HepG2 (cell line): Measurements from ENCODE around the gene GPRC5B. TPM values are rescaled to one million over a fixed set of nuclear protein-coding genes. Genes with fewer than 3 reads are reported as not detected.

Experiments used
- ATAC-seq: fragments of 200-7000 bp; cut with Tn5 transposase; 3 replicates; pipeline ENCODE4 v1.9.1; 2020; ENCODE audit warnings: mild to moderate bottlenecking, moderate library complexity
- BruUV-seq: library from RNA; stranded (reverse); fragments of 400-500 nt; replicated peaks from 2 replicates; lab custom pipeline; 2021; lab: Mats Ljungman, UMichigan
- CTCF ChIA-PET: fragments of 300-600 bp; formaldehyde crosslinking; extraction: SDS; loops from one replicate; lab custom pipeline; 2021; ENCODE audit warnings: low total read pairs, inconsistent platforms, low intra/inter-chr PET ratio; lab: Yijun Ruan, JAX
- POLR2A ChIA-PET: fragments of 350-600 bp; sonication (Branson Sonifier 250); formaldehyde crosslinking; loops from one replicate; lab custom pipeline; 2020; ENCODE audit warnings: antibody characterized with exemption, inconsistent platforms; lab: Yijun Ruan, JAX
- DNase-seq: peaks from one replicate; pipeline ENCODE4 v3.0.0-alpha.2; 2015; ENCODE audit warnings: low spot score
- FAIRE-seq: peaks from 3 replicates; lab custom pipeline; 2011; peaks lifted over from hg19 to GRCh38; lab: Jason Lieb, UNC
- H2AFZ ChIP-seq: one replicate; pipeline ENCODE4 v1.6.1; 2011; ENCODE audit warnings: low read length, inconsistent platforms
- H3K27ac ChIP-seq: fragments of 300-600 bp; 3 replicates; pipeline ENCODE4 v1.8.0; 2011; ENCODE audit warnings: mixed run types, mild to moderate bottlenecking, mixed read lengths, low read length, inconsistent platforms; ENCODE audit not compliant: insufficient read depth; ENCODE audit errors: extremely low read length
- H3K27me3 ChIP-seq, 2 experiments: fragments of 200-600 bp in 1 of 2; 2 replicates in 1 of 2; 3 replicates in 1 of 2; pipeline versions ENCODE4 v1.6.0 to v1.8.0; 2011; ENCODE audit warnings: low read length in 2 of 2, mild to moderate bottlenecking in 2 of 2, moderate library complexity in 2 of 2, inconsistent platforms in 1 of 2; ENCODE audit not compliant: insufficient read depth in 2 of 2, control insufficient read depth in 1 of 2
- H3K36me3 ChIP-seq, 2 experiments: fragments of 200-600 bp in 1 of 2; replicated peaks in 1 of 2; 2 replicates in 1 of 2; 3 replicates in 1 of 2; pipeline versions ENCODE4 v1.5.1 to v1.8.0; 2011; ENCODE audit warnings: low read length in 2 of 2, inconsistent platforms in 1 of 2; ENCODE audit not compliant: insufficient read depth in 2 of 2, control insufficient read depth in 1 of 2
- H3K4me1 ChIP-seq: 2 replicates; pipeline ENCODE4 v1.5.1; 2012; ENCODE audit warnings: low read length, inconsistent platforms; ENCODE audit not compliant: insufficient read depth
- H3K4me2 ChIP-seq: 2 replicates; pipeline ENCODE4 v1.6.0; 2011; ENCODE audit warnings: low read depth, low read length, inconsistent platforms
- H3K4me3 ChIP-seq, 3 experiments: fragments of 200-600 bp in 1 of 3; sonication (generic), shearing (Covaris generic) in 1 of 3; replicated peaks in 1 of 3; 2 replicates each; pipeline ENCODE4 v1.5.1; 2011 to 2016; ENCODE audit warnings: low read length in 3 of 3, inconsistent platforms in 2 of 3, low read depth in 2 of 3, mild to moderate bottlenecking in 2 of 3, control low read depth in 1 of 3, mixed read lengths in 1 of 3; ENCODE audit not compliant: insufficient read depth in 1 of 3
- H3K79me2 ChIP-seq: one replicate; pipeline ENCODE4 v1.6.1; 2011; ENCODE audit warnings: low read length, inconsistent platforms; ENCODE audit not compliant: insufficient read depth
- H3K9ac ChIP-seq: 2 replicates; pipeline ENCODE4 v1.6.0; 2011; ENCODE audit warnings: mild to moderate bottlenecking, low read depth, low read length, inconsistent platforms; ENCODE audit not compliant: insufficient read depth
- H3K9me3 ChIP-seq: 2 replicates; pipeline ENCODE4 v1.5.1; 2012; ENCODE audit warnings: mild to moderate bottlenecking, low read length
- H4K20me1 ChIP-seq: 2 replicates; pipeline ENCODE4 v1.6.0; 2011; ENCODE audit warnings: inconsistent platforms, mild to moderate bottlenecking, low read length, moderate library complexity; ENCODE audit not compliant: insufficient read depth
- BRD4 ChIP-seq: sonication (generic); formaldehyde crosslinking; IDR thresholded peaks from 2 replicates; pipeline ENCODE4 v1.4.0; 2020; ENCODE audit warnings: missing genetic modification reagents
- GFI1 ChIP-seq: sonication (generic); formaldehyde crosslinking; IDR thresholded peaks from 2 replicates; pipeline ENCODE4 v1.5.0; 2020; ENCODE audit warnings: missing genetic modification reagents, mild to moderate bottlenecking, borderline replicate concordance
- KDM1A ChIP-seq: IDR thresholded peaks from 2 replicates; pipeline ENCODE4 v1.6.1; 2016; ENCODE audit warnings: missing compliant biosample characterization
- MTA1 ChIP-seq: sonication (generic); formaldehyde crosslinking; IDR thresholded peaks from 2 replicates; pipeline ENCODE4 v1.4.0; 2020; ENCODE audit warnings: missing genetic modification reagents, mild to moderate bottlenecking, borderline replicate concordance
- NPAS2 ChIP-seq: sonication (generic); formaldehyde crosslinking; IDR thresholded peaks from 2 replicates; pipeline ENCODE4 v1.8.0; 2022; ENCODE audit warnings: mild to moderate bottlenecking, missing genetic modification reagents, borderline replicate concordance
- SP2 ChIP-seq: sonication (generic); formaldehyde crosslinking; IDR thresholded peaks from 2 replicates; pipeline ENCODE4 v1.5.1; 2020; ENCODE audit warnings: mild to moderate bottlenecking, missing genetic modification reagents
- SSRP1 ChIP-seq: IDR thresholded peaks from 2 replicates; pipeline ENCODE4 v1.6.1; 2016; ENCODE audit warnings: control low read depth
- ZFY ChIP-seq: sonication (generic); formaldehyde crosslinking; IDR thresholded peaks from 2 replicates; pipeline ENCODE4 v1.4.0; 2020; ENCODE audit warnings: missing genetic modification reagents
- ZNF180 ChIP-seq: sonication (generic); formaldehyde crosslinking; IDR thresholded peaks from 2 replicates; pipeline ENCODE4 v1.4.0; 2020; ENCODE audit warnings: low read depth, missing genetic modification reagents, borderline replicate concordance
- ZNF256 ChIP-seq: sonication (generic); formaldehyde crosslinking; conservative IDR thresholded peaks from 2 replicates; pipeline ENCODE4 v1.4.0; 2020; ENCODE audit warnings: missing genetic modification reagents
- ZNF354B ChIP-seq: sonication (generic); formaldehyde crosslinking; IDR thresholded peaks from 2 replicates; pipeline ENCODE4 v1.8.0; 2022; ENCODE audit warnings: mild to moderate bottlenecking, missing genetic modification reagents
- ZNF598 ChIP-seq: sonication (generic); formaldehyde crosslinking; IDR thresholded peaks from 2 replicates; pipeline ENCODE4 v1.5.1; 2020; ENCODE audit warnings: mild to moderate bottlenecking, missing genetic modification reagents, borderline replicate concordance
- ZNF768 ChIP-seq: sonication (generic); formaldehyde crosslinking; IDR thresholded peaks from 2 replicates; pipeline ENCODE4 v1.4.0; 2020; ENCODE audit warnings: missing genetic modification reagents
- WGBS: methylation state at CpG from one replicate; pipeline ENCODE4 v1.1.6; 2017; ENCODE audit warnings: low lambda C conversion rate; 5-methylcytosine and 5-hydroxymethylcytosine counted together
- in situ Hi-C: cut with HindIII; loops from 2 replicates; pipeline ENCODE4 v1.10.0; 2017; ENCODE audit warnings: low pct_unique_long_range_greater_than_20kb; ENCODE audit not compliant: extremely low pct_ligation_motif_present
- intact Hi-C: fragments of 100-400 bp; cut with micrococcal nuclease; formaldehyde crosslinking; loops from one replicate; pipeline ENCODE4 v1.10.0; 2022; ENCODE audit not compliant: unreplicated experiment
- polyA plus RNA-seq, 8 experiments: library from polyadenylated mRNA; depleted of rRNA in 3 of 8; stranded (reverse) in 7 of 8; unstranded in 1 of 8; fragments of >200 nt; fragmentation: Illumina TruSeq in 4 of 8; extraction: Trizol in 4 of 8; gene quantifications; 2 replicates each; pipeline versions ENCODE4 v1.2.1 to v1.2.3, GENCODE V29; 2011 to 2016; ENCODE audit warnings: low read depth in 4 of 8, missing spikeins in 1 of 8, mixed read lengths in 1 of 8; ENCODE audit not compliant: insufficient read depth in 1 of 8
- total RNA-seq, 5 experiments: library from RNA; depleted of rRNA; stranded (reverse); fragments of >200 nt; fragmentation: Illumina TruSeq; extraction: Trizol; gene quantifications; 2 replicates each; pipeline ENCODE4 v1.2.3, GENCODE V29; 2016; ENCODE audit warnings: low read depth in 1 of 5
- TF ChIP-seq, protein P1 (sequence below): sonication (generic); formaldehyde crosslinking; IDR thresholded peaks from 2 replicates; pipeline ENCODE4 v1.5.1; 2020; ENCODE audit warnings: missing genetic modification reagents, mild to moderate bottlenecking, borderline replicate concordance
- TF ChIP-seq, protein P2 (sequence below): IDR thresholded peaks from 2 replicates; pipeline ENCODE4 v1.4.0; 2020; ENCODE audit warnings: mild to moderate bottlenecking, missing genetic modification reagents

Gene GPRC5B
- total and polyA plus RNA-seq, 2 of the 13 experiments (the other 11 are each of a cell fraction or from before 2014, with no cell fraction given) = 0.46 to 0.53 TPM

DNA sequence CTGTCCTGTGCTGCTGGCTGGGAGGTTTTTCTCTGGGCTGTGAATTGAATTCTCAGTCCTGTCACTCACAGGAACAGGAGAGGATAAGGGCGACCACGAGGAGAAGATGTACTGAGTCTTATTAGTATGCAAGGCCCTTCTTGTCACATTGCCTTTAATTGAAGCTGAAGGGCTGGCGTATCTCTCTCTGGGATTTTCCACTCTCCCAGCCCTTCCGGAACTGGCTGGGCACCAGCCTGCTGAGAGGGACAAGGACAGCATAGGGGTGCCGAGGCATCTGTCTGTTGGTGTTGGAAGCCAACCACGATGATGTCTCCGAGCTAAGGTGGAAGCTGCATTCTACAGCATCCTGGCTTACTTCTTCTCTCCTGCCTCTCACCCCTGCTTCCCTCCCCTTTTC lies 33.2 kb downstream of the GPRC5B start:
- ATAC-seq = no peak; the same call in 2 of the 3 replicates
- intact Hi-C loops (no loop called here), in situ Hi-C loops (no loop called here)
- Histone ChIP-seq H4K20me1 (no peaks in the 10 kb centered on the region), H3K27ac (no peak overlapping the region), H3K36me3 (no peaks in the 10 kb centered on the region), H3K79me2 (no peaks in the 10 kb centered on the region), H3K4me2 (no peak overlapping the region), H2AFZ (no peak overlapping the region), H3K9ac (no peak overlapping the region), H3K4me1 (no peaks in the 10 kb centered on the region), H3K4me3 (no peak overlapping the region), H3K27me3 (no peaks in the 10 kb centered on the region), H3K9me3 (no peaks in the 10 kb centered on the region)
- ChIA-PET CTCF (no interaction called here), POLR2A (no interaction called here)
- BruUV-seq = no TSS peak
- 43% methylated on average over 7 of the region's 7 CpGs for WGBS
- DNase-seq = no peak
- no peak for FAIRE-seq
- no peak for TF ChIP-seq ZNF598 (CRISPR knock-in tag)
- no peak for TF ChIP-seq ZFY (CRISPR knock-in tag)
- TF ChIP-seq ZNF256 (CRISPR knock-in tag) = no peak
- TF ChIP-seq, protein P1, sequence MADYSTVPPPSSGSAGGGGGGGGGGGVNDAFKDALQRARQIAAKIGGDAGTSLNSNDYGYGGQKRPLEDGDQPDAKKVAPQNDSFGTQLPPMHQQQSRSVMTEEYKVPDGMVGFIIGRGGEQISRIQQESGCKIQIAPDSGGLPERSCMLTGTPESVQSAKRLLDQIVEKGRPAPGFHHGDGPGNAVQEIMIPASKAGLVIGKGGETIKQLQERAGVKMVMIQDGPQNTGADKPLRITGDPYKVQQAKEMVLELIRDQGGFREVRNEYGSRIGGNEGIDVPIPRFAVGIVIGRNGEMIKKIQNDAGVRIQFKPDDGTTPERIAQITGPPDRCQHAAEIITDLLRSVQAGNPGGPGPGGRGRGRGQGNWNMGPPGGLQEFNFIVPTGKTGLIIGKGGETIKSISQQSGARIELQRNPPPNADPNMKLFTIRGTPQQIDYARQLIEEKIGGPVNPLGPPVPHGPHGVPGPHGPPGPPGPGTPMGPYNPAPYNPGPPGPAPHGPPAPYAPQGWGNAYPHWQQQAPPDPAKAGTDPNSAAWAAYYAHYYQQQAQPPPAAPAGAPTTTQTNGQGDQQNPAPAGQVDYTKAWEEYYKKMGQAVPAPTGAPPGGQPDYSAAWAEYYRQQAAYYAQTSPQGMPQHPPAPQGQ (CRISPR knock-in tag) = no peak
- TF ChIP-seq NPAS2 = no peak
- TF ChIP-seq ZNF768 = no peak
- TF ChIP-seq, protein P2, sequence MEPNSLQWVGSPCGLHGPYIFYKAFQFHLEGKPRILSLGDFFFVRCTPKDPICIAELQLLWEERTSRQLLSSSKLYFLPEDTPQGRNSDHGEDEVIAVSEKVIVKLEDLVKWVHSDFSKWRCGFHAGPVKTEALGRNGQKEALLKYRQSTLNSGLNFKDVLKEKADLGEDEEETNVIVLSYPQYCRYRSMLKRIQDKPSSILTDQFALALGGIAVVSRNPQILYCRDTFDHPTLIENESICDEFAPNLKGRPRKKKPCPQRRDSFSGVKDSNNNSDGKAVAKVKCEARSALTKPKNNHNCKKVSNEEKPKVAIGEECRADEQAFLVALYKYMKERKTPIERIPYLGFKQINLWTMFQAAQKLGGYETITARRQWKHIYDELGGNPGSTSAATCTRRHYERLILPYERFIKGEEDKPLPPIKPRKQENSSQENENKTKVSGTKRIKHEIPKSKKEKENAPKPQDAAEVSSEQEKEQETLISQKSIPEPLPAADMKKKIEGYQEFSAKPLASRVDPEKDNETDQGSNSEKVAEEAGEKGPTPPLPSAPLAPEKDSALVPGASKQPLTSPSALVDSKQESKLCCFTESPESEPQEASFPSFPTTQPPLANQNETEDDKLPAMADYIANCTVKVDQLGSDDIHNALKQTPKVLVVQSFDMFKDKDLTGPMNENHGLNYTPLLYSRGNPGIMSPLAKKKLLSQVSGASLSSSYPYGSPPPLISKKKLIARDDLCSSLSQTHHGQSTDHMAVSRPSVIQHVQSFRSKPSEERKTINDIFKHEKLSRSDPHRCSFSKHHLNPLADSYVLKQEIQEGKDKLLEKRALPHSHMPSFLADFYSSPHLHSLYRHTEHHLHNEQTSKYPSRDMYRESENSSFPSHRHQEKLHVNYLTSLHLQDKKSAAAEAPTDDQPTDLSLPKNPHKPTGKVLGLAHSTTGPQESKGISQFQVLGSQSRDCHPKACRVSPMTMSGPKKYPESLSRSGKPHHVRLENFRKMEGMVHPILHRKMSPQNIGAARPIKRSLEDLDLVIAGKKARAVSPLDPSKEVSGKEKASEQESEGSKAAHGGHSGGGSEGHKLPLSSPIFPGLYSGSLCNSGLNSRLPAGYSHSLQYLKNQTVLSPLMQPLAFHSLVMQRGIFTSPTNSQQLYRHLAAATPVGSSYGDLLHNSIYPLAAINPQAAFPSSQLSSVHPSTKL (CRISPR knock-in tag) = no peak
- TF ChIP-seq ZNF180 (CRISPR knock-in tag) = no peak
- TF ChIP-seq KDM1A (CRISPR knock-in tag) = no peak
- TF ChIP-seq MTA1 (CRISPR knock-in tag) = no peak
- TF ChIP-seq BRD4 = no peak
- no peak for TF ChIP-seq GFI1 (CRISPR knock-in tag)
- no peak for TF ChIP-seq SP2 (CRISPR knock-in tag)
- no peak for TF ChIP-seq ZNF354B (CRISPR knock-in tag)
- no peak for TF ChIP-seq SSRP1 (CRISPR knock-in tag)
